Natural killer cell (primary cell): ENCODE results near the gene LTBP3. TPM values are rescaled to one million over a fixed set of nuclear protein-coding genes. Genes with fewer than 3 reads are reported as not detected.

Source experiments
- ATAC-seq, 3 donors: fragments of 150-1000 bp in 2 of 3; fragments of 200-7000 bp in 1 of 3; cut with Tn5 transposase; 1 replicate in 1 of 3; 2 replicates in 2 of 3; pipeline ENCODE4 v1.10.0; 2021; ENCODE audit warnings: mild to moderate bottlenecking in 2 of 3, moderate library complexity in 2 of 3
- DNase-seq, 2 donors: peaks; one replicate each; pipeline versions ENCODE4 v3.0.0 to v3.0.0-alpha.2; 2013 to 2021; ENCODE audit warnings: mixed read lengths in 1 of 2
- H3K27ac ChIP-seq: one replicate; pipeline ENCODE4 v1.5.1; 2013; ENCODE audit warnings: mild to moderate bottlenecking, low read length
- H3K27me3 ChIP-seq: one replicate; pipeline ENCODE4 v1.6.1; 2013; ENCODE audit warnings: low read length; ENCODE audit not compliant: control insufficient read depth, insufficient read depth
- H3K36me3 ChIP-seq: one replicate; pipeline ENCODE4 v1.6.1; 2013; ENCODE audit warnings: low read length; ENCODE audit not compliant: control insufficient read depth, insufficient read depth
- H3K4me1 ChIP-seq: one replicate; pipeline ENCODE4 v1.6.1; 2013; ENCODE audit warnings: low read length; ENCODE audit not compliant: control insufficient read depth, insufficient read depth
- H3K4me3 ChIP-seq: one replicate; pipeline ENCODE4 v1.5.1; 2013; ENCODE audit warnings: low read length
- H3K9me3 ChIP-seq: one replicate; pipeline ENCODE4 v1.6.1; 2013; ENCODE audit warnings: low read length; ENCODE audit not compliant: control insufficient read depth, insufficient read depth
- H3K27ac Mint-ChIP-seq, 2 donors: one replicate each; pipeline ENCODE4 v1.8.0; 2022; ENCODE audit warnings: mild to moderate bottlenecking in 2 of 2, mixed read lengths in 2 of 2, moderate library complexity in 1 of 2
- H3K27me3 Mint-ChIP-seq, 2 donors: one replicate each; pipeline ENCODE4 v1.8.0; 2022; ENCODE audit warnings: low read depth in 2 of 2, mixed read lengths in 2 of 2
- H3K36me3 Mint-ChIP-seq: one replicate; pipeline ENCODE4 v1.8.0; 2022; ENCODE audit warnings: mixed read lengths
- H3K4me1 Mint-ChIP-seq, 2 donors: one replicate each; pipeline ENCODE4 v1.8.0; 2022; ENCODE audit warnings: mixed read lengths in 2 of 2
- H3K4me3 Mint-ChIP-seq: one replicate; pipeline ENCODE4 v1.8.0; 2022; ENCODE audit warnings: mild to moderate bottlenecking, moderate library complexity, mixed read lengths
- H3K9me3 Mint-ChIP-seq, 2 donors: one replicate each; pipeline ENCODE4 v1.8.0; 2022; ENCODE audit warnings: mixed read lengths in 2 of 2
- WGBS: methylation state at CpG from one replicate; pipeline ENCODE4 v1.1.7; 2013; ENCODE audit warnings: missing lambda C conversion rate; ENCODE audit not compliant: insufficient coverage; 5-methylcytosine and 5-hydroxymethylcytosine counted together
- intact Hi-C: fragments of 100-400 bp; cut with micrococcal nuclease; formaldehyde crosslinking; loops from one replicate; pipeline ENCODE4 v1.14.2; 2022
- total RNA-seq, 4 donors: library from RNA; stranded (reverse); fragments of 120-200 nt in 1 of 4; gene quantifications; one replicate each; pipeline versions ENCODE4 v1.2.3 to v1.2.4, GENCODE V29; 2013 to 2022
- TF ChIP-seq, protein P1 (sequence below): fragments of 200-600 bp; IDR thresholded peaks from one replicate; pipeline ENCODE4 v1.8.0; 2022; ENCODE audit warnings: antibody characterized with exemption

LTBP3 gene
- total RNA-seq, 3 donors from 2014 or later (not counting 1 experiment from before 2014, with no cell fraction given) = 121 to 155 (median 140) TPM

GRCh38 chr11:65500387-65501185, 57.6 kb downstream of the LTBP3 start:
- Mint-ChIP-seq H3K27me3 (no peaks in the 10 kb centered on the region), H3K36me3 (peaks cover 2% of the 10 kb centered on the region), H3K27ac (no peak overlapping the region), H3K4me3 (no peak overlapping the region), H3K4me1 (peaks cover 36 to 43% of the 10 kb centered on the region in 2 donors), H3K9me3 (no peaks in the 10 kb centered on the region)
- no peaks in the 10 kb centered on the region for H3K9me3 ChIP-seq
- peaks cover 36% of the 10 kb centered on the region for H3K4me1 ChIP-seq
- peak overlapping the region; percentile 96 for H3K27ac ChIP-seq
- peak overlapping the region; percentile 75 for H3K4me3 ChIP-seq
- no peak for ATAC-seq
- DNase-seq = peak; percentile 40 to 65
- intact Hi-C loops = loop anchor here (10.0 kb wide), 1 partner anchor 286 kb away; no protein-coding TSS in a partner anchor
- H3K36me3 ChIP-seq = peaks cover 49% of the 10 kb centered on the region
- H3K27me3 ChIP-seq = no peaks in the 10 kb centered on the region
- 0% methylated on average over 20 of the region's 20 CpGs for WGBS
- TF ChIP-seq, protein P1, sequence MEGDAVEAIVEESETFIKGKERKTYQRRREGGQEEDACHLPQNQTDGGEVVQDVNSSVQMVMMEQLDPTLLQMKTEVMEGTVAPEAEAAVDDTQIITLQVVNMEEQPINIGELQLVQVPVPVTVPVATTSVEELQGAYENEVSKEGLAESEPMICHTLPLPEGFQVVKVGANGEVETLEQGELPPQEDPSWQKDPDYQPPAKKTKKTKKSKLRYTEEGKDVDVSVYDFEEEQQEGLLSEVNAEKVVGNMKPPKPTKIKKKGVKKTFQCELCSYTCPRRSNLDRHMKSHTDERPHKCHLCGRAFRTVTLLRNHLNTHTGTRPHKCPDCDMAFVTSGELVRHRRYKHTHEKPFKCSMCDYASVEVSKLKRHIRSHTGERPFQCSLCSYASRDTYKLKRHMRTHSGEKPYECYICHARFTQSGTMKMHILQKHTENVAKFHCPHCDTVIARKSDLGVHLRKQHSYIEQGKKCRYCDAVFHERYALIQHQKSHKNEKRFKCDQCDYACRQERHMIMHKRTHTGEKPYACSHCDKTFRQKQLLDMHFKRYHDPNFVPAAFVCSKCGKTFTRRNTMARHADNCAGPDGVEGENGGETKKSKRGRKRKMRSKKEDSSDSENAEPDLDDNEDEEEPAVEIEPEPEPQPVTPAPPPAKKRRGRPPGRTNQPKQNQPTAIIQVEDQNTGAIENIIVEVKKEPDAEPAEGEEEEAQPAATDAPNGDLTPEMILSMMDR = no peak

GRCh38 chr11:65499713-65500386, 58.3 kb downstream of the LTBP3 start:
- peak in 1 of 2 donors; percentile 32 for DNase-seq
- no peak overlapping the region for H3K4me3 Mint-ChIP-seq
- 0% methylated on average over 2 of the region's 3 CpGs for WGBS

GRCh38 chr11:65498977-65499712, 59.0 kb downstream of the LTBP3 start, which contains the start of gene MALAT1:
TSS of gene MALAT1 (plus strand) at chr11:65499045.
- Histone ChIP-seq H3K27ac (peak within 1 kb of the TSS; percentile 96), H3K4me1 (peaks cover 26% of the 10 kb centered on the region), H3K36me3 (peaks cover 35% of the 10 kb centered on the region), H3K27me3 (no peaks in the 10 kb centered on the region), H3K4me3 (peak within 1 kb of the TSS; percentile 75), H3K9me3 (no peaks in the 10 kb centered on the region)
- H3K9me3 Mint-ChIP-seq = no peaks in the 10 kb centered on the region
- 0% methylated on average over 21 of the region's 24 CpGs for WGBS
- H3K36me3 Mint-ChIP-seq = no peaks in the 10 kb centered on the region
- DNase-seq = peak; percentile 97 to 98
- peaks cover 26 to 29% of the 10 kb centered on the region in 2 donors for H3K4me1 Mint-ChIP-seq
- H3K27me3 Mint-ChIP-seq = no peaks in the 10 kb centered on the region
- H3K27ac Mint-ChIP-seq = no peak within 1 kb of the TSS
- intact Hi-C loops = loop anchor here (1.0 kb wide), 1 partner anchor 74 kb away; no protein-coding TSS in a partner anchor
- H3K4me3 Mint-ChIP-seq = no peak within 1 kb of the TSS
- TF ChIP-seq, protein P1 = no peak
- peak; percentile 20 to 51 (median 33) for ATAC-seq

More at GRCh38 chr11:65499713-65500386, 58.3 kb downstream of the LTBP3 start:
- peak overlapping the region; percentile 75 for H3K4me3 ChIP-seq
- no peaks in the 10 kb centered on the region for H3K36me3 Mint-ChIP-seq
- ATAC-seq = no peak
- peaks cover 33 to 36% of the 10 kb centered on the region in 2 donors for H3K4me1 Mint-ChIP-seq
- no peak overlapping the region for H3K27ac Mint-ChIP-seq
- TF ChIP-seq, protein P1 = no peak
- peaks cover 42% of the 10 kb centered on the region for H3K36me3 ChIP-seq
- peaks cover 29% of the 10 kb centered on the region for H3K4me1 ChIP-seq
- no peaks in the 10 kb centered on the region for H3K9me3 ChIP-seq
- H3K27ac ChIP-seq = peak overlapping the region; percentile 96
- no peaks in the 10 kb centered on the region for H3K9me3 Mint-ChIP-seq
- H3K27me3 Mint-ChIP-seq = no peaks in the 10 kb centered on the region
- H3K27me3 ChIP-seq = no peaks in the 10 kb centered on the region
- intact Hi-C loops = loop anchor here (1.0 to 10.0 kb wide), 2 partner anchors 75 to 285 kb away; no protein-coding TSS in a partner anchor
